Measurements from ENCODE around the gene LRRC8D. TPM values are rescaled to one million over a fixed set of nuclear protein-coding genes. Genes with fewer than 3 reads are reported as not detected.

Gene LRRC8D
- total and polyA plus RNA-seq, 2 of the 4 experiments (the other 2 are of a cell fraction) = 34.1 to 35.3 TPM

DNA sequence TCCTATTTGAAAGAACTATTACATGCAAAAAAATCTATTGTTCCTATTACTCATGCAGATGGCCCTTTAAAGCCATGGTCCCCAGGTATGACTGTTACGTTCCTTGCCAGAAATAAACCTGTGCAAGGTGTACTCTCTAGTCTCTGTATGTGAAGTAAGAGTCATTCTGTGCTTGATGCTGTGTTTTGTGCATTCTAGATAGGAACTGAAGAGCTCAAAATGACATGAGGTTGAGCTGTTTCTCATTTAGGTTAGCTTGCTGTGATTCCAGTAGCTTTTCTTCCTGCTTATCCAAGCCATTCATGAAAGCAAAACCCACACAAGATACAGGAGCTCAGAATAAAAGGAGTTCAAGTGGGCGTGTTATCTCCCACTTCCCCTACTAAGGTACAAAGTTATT lies 109.7 kb downstream of the LRRC8D start:
- H3K9ac ChIP-seq (ENCODE audit: low read depth, low read length) = no peak overlapping the region
- POLR2A ChIA-PET (ENCODE audit: unreplicated experiment) = no interaction called here

More for the DNA sequence above, 109.7 kb downstream of the LRRC8D start:
- Histone ChIP-seq H2BK120ac (ENCODE audit: low read depth, low read length) (no peak overlapping the region), H2AK9ac (replicated peaks; ENCODE audit: low read depth, low read length, poor library complexity) (no peak overlapping the region), H4K5ac (ENCODE audit: low read depth, low read length) (no peak overlapping the region), H3K18ac (ENCODE audit: low read depth, low read length) (no peak overlapping the region), H4K91ac (ENCODE audit: insufficient read depth, low read depth, low read length) (no peak overlapping the region), H2AFZ (replicated peaks; ENCODE audit: low read length, poor library complexity) (no peak overlapping the region), H3K27ac (ENCODE audit: insufficient read depth, low read length) (no peak overlapping the region), H2BK5ac (ENCODE audit: low read depth, low read length, poor library complexity, severe bottlenecking) (no peak overlapping the region), H2BK20ac (ENCODE audit: low read depth, low read length) (no peak overlapping the region), H4K20me1 (ENCODE audit: insufficient read depth, low read length) (no peaks in the 10 kb centered on the region), H3K4me1 (ENCODE audit: control insufficient read depth, insufficient read depth, low read length) (no peaks in the 10 kb centered on the region), H3K27me3 (ENCODE audit: control insufficient read depth, insufficient read depth, low read length) (no peaks in the 10 kb centered on the region), H3K4me3 (ENCODE audit: insufficient read depth, low read depth, low read length) (no peak overlapping the region), H2AK5ac (ENCODE audit: low read depth, low read length) (no peak overlapping the region), H3K4ac (ENCODE audit: low read depth, low read length) (no peak overlapping the region), H3K79me1 (ENCODE audit: low read depth in 1 of 2, low read length in 2 of 2) (peaks cover 8 to 11% of the 10 kb centered on the region in 2 experiments; a peak in 2 of 4 replicates), H3K36me3 (ENCODE audit: control insufficient read depth, insufficient read depth, low read length) (peaks cover 11% of the 10 kb centered on the region), H4K8ac (ENCODE audit: low read depth in 2 of 2, low read length in 2 of 2) (no peak overlapping the region), H3K4me2 (ENCODE audit: low read depth, low read length) (no peak overlapping the region), H3K23ac (ENCODE audit: low read depth, low read length) (no peak overlapping the region), H3K9me3 (ENCODE audit: control insufficient read depth, insufficient read depth, low read length) (no peaks in the 10 kb centered on the region), H3K14ac (replicated peaks; ENCODE audit: low read depth, low read length) (no peak overlapping the region), H3K56ac (ENCODE audit: extremely low read depth, insufficient read depth, low read length) (no peak overlapping the region), H2BK15ac (ENCODE audit: low read depth, low read length) (no peak overlapping the region), H3K9me1 (ENCODE audit: insufficient read depth, low read length) (no peaks in the 10 kb centered on the region)
- TF ChIP-seq FOS (IDR thresholded peaks at IDR 0.05; ENCODE audit: low read depth, low read length) (no peak), POLR2A (IDR thresholded peaks at IDR 0.05; ENCODE audit: low read depth, low read length) (no peak), MAFK (IDR thresholded peaks at IDR 0.05; ENCODE audit: low read depth, low read length) (no peak), RCOR1 (IDR thresholded peaks at IDR 0.05; ENCODE audit: insufficient replicate concordance, low read length) (no peak), CEBPB (IDR thresholded peaks at IDR 0.05; ENCODE audit: low read depth, low read length) (no peak)
- TF ChIP-seq, protein P1, sequence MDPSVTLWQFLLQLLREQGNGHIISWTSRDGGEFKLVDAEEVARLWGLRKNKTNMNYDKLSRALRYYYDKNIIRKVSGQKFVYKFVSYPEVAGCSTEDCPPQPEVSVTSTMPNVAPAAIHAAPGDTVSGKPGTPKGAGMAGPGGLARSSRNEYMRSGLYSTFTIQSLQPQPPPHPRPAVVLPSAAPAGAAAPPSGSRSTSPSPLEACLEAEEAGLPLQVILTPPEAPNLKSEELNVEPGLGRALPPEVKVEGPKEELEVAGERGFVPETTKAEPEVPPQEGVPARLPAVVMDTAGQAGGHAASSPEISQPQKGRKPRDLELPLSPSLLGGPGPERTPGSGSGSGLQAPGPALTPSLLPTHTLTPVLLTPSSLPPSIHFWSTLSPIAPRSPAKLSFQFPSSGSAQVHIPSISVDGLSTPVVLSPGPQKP (IDR thresholded peaks at IDR 0.05; ENCODE audit: borderline replicate concordance, low read depth, low read length) = no peak
- CTCF ChIA-PET = interaction anchor here (0.5 kb wide), 1 partner anchor 84 kb away, joined by 3 read pairs; no protein-coding TSS in a partner anchor
- DNase-seq (no peak), ATAC-seq (ENCODE audit: low read depth) (no peak)
- intact Hi-C loops (cut with micrococcal nuclease) = no loop called here
- in situ Hi-C loops (cut with MboI; ENCODE audit: low sequenced_read_pairs) = no loop called here
- no CpG with 5 or more reads among the region's 2 CpGs for WGBS, 2 experiments (ENCODE audit: extremely low coverage in 2 of 2, insufficient read length in 1 of 2)
- dilution Hi-C loops (cut with HindIII; ENCODE audit: low sequenced_read_pairs, unreplicated experiment) = no loop called here
- BruUV-seq (replicated peaks) = no TSS peak
